ENCODE results near the gene NRXN2. TPM values are rescaled to one million over a fixed set of nuclear protein-coding genes. Genes with fewer than 3 reads are reported as not detected.

NRXN2 gene
- total RNA-seq, 2 experiments from 2014 or later: 0.18 to 0.39 TPM

GRCh38 chr11:64751136-64751535 is 28.1 kb upstream of the NRXN2 start:
- Mint-ChIP-seq H3K4me3 (no peak overlapping the region), H3K4me1 (peaks cover 7% of the 10 kb centered on the region), H3K36me3 (ENCODE audit: low read depth) (peaks cover 9% of the 10 kb centered on the region), H3K9me3 (ENCODE audit: low read depth) (no peaks in the 10 kb centered on the region), H3K27ac (no peak overlapping the region), H3K27me3 (no peaks in the 10 kb centered on the region)
- CTCF ChIA-PET: interaction anchor here (1.1 to 1.5 kb wide), 3 partner anchors 10 to 24 kb away, joined by 5 to 6 read pairs (median 5); no protein-coding TSS in a partner anchor
- DNase-seq (no peak), ATAC-seq (no peak)
- intact Hi-C loops (cut with DNase I, micrococcal nuclease): no loop called here
- POLR2A ChIA-PET: no interaction called here

DNA sequence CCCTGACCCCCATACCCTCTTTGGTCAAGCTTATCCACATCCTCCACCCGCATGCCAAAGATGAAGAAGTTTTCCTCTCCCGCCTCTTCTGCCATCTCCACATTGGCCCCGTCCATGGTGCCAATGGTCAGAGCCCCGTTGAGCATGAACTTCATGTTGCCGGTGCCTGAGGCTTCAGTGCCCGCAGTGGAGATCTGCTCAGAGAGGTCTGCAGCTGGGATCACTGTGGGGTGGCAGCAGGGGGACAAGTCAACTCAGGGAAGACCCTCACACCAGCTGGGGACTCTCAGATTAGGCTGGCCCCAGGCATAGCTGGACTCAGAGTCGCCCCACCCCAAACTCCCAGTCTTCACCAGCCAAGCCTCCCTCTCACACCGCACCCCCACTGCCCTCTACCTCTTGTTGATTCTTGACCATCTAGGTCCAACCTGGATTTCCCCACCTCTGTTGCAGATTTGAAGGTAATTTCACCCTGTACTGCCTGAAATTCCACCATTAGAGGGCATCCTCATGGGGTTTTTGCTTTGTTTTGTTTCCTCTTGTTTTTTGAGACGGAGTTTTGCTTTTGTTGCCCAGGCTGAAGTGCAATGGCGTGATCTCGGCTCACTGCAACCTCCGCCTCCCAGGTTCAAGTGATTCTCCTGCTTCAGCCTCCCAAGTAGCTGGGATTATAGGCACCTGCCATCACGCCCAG is 27.5 kb upstream of the NRXN2 start:
- POLR2A ChIA-PET: no interaction called here
- intact Hi-C loops (cut with DNase I, micrococcal nuclease): no loop called here
- H3K27ac Mint-ChIP-seq: peak overlapping the region; percentile 29
- H3K27me3 Mint-ChIP-seq: no peaks in the 10 kb centered on the region
- DNase-seq (no peak), ATAC-seq (no peak)
- no peak overlapping the region for H3K4me3 Mint-ChIP-seq
- peaks cover 9% of the 10 kb centered on the region for H3K4me1 Mint-ChIP-seq
- H3K36me3 Mint-ChIP-seq (ENCODE audit: low read depth): peaks cover 9% of the 10 kb centered on the region
- H3K9me3 Mint-ChIP-seq (ENCODE audit: low read depth): no peaks in the 10 kb centered on the region
- CTCF ChIA-PET: interaction anchor here (1.1 to 1.5 kb wide), 3 partner anchors 10 to 24 kb away, joined by 5 to 6 read pairs (median 5); no protein-coding TSS in a partner anchor

DNA sequence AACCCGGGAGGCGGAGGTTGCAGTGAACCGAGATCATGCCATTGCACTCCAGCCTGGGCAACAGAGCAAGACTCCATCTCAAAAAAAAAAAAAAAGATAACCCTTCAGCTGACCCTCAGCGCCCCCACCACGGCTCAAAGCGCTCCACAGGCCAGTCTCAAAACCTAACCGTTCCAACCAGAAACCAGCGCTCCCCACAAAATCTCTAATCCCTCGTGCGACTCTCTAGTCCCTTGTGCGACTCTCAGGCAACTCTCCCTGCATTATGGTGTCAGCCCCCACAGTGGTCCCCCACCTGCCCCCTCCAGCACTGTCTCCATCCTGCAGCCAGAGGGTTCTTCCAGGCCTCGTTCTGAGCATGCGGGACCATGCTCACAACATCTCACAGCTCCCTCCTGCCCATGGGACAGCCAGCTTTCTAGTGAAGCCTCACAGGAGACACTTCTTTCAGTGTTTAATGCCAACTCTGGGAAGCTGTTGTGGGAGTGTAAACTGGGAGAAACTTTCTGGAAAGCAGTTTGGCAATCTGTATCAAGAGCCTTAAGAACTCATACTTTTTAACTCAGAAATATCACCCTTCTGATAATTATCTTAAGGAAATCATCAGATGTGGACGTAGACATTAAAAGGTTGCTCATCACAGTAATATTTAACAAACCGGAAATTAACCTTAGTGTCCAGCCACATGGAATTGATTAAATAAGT is 25.1 kb upstream of the NRXN2 start:
- intact Hi-C loops (cut with DNase I, micrococcal nuclease): no loop called here
- POLR2A ChIA-PET: interaction anchor here (0.6 to 1.7 kb wide), 5 partner anchors 13 to 549 kb away, joined by 4 to 12 read pairs (median 7); no protein-coding TSS in a partner anchor
- peaks cover 5% of the 10 kb centered on the region for H3K27me3 Mint-ChIP-seq
- DNase-seq: no peak
- no peak overlapping the region for H3K27ac Mint-ChIP-seq
- no peak for ATAC-seq
- CTCF ChIA-PET: interaction anchor here (0.6 to 1.1 kb wide), 5 partner anchors 17 to 369 kb away, joined by 3 read pairs; partner anchors contain the start of gene ZNHIT2
- no peaks in the 10 kb centered on the region for H3K9me3 Mint-ChIP-seq (ENCODE audit: low read depth)
- peaks cover 9% of the 10 kb centered on the region for H3K36me3 Mint-ChIP-seq (ENCODE audit: low read depth)
- peaks cover 21% of the 10 kb centered on the region for H3K4me1 Mint-ChIP-seq
- no peak overlapping the region for H3K4me3 Mint-ChIP-seq

DNA sequence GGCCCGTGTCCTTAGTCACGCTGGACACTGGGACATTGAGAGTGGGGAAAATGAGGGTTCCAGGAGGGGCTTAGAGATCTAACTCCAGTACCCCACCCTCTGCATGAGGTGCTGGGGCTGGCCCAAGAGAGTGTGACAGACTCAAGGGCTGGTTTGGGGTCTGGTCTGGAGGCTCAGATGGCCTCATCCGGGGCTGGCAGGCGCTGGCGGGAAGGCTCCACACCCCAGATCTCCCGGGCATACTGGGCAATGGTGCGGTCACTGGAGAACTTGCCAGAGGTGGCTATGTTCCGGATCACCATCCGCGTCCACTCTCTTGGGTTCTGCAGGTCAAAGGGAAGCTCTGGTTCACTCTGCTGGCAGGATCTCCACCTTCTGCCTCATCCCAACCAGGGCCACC is 23.5 kb upstream of the NRXN2 start:
- intact Hi-C loops (cut with DNase I, micrococcal nuclease): no loop called here
- no peak overlapping the region for H3K27ac Mint-ChIP-seq
- DNase-seq (no peak), ATAC-seq (no peak)
- no peak overlapping the region for H3K4me3 Mint-ChIP-seq
- peaks cover 4% of the 10 kb centered on the region for H3K36me3 Mint-ChIP-seq (ENCODE audit: low read depth)
- H3K4me1 Mint-ChIP-seq: peaks cover 28% of the 10 kb centered on the region
- POLR2A ChIA-PET: interaction anchor here (0.7 to 1.7 kb wide), 5 partner anchors 14 to 33 kb away, joined by 3 to 12 read pairs (median 4); no protein-coding TSS in a partner anchor
- CTCF ChIA-PET: interaction anchor here (0.6 to 1.0 kb wide), 4 partner anchors 9 to 23 kb away, joined by 4 to 5 read pairs (median 4); no protein-coding TSS in a partner anchor
- peaks cover 5% of the 10 kb centered on the region for H3K27me3 Mint-ChIP-seq
- H3K9me3 Mint-ChIP-seq (ENCODE audit: low read depth): no peaks in the 10 kb centered on the region

- Mint-ChIP-seq H3K4me1 (peaks cover 28% of the 10 kb centered on the region), H3K27ac (peak overlapping the region; percentile 65), H3K27me3 (peaks cover 5% of the 10 kb centered on the region), H3K36me3 (ENCODE audit: low read depth) (no peaks in the 10 kb centered on the region), H3K9me3 (ENCODE audit: low read depth) (no peaks in the 10 kb centered on the region), H3K4me3 (peak overlapping the region; percentile 77)
- ATAC-seq (peak; percentile 18), DNase-seq (peak; percentile 69)
- CTCF ChIA-PET: interaction anchor here (0.6 to 2.6 kb wide), 7 partner anchors 9 to 269 kb away, joined by 3 to 10 read pairs (median 4); no protein-coding TSS in a partner anchor
- intact Hi-C loops (cut with DNase I, micrococcal nuclease): loop anchor here (2.0 kb wide), 2 partner anchors 17 to 65 kb away; partner anchors contain the start of gene MEN1 (in 1 of the 2)
- POLR2A ChIA-PET: interaction anchor here (1.2 kb wide), 1 partner anchor 18 kb away, joined by 3 read pairs; no protein-coding TSS in a partner anchor
Measured at GRCh38 chr11:64745521-64746328, 22.7 kb upstream of the NRXN2 start.

DNA sequence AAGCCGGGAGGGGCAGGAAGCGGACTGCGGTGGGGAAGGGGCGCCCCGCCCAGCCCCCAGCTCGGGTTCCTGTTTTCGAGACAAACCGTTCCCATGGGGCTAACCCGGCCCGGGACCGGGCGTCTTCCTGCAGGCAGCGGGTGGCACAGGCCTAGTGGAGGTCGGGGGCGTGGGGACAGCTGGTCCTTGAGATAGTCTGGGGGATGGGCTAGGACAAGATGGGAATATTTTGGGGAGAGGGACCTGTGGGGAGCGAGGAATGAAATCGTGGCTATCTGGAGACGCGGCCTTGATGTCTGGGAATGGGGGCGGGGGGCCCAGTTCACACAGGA is 22.2 kb upstream of the NRXN2 start:
- Mint-ChIP-seq H3K27me3 (peaks cover 5% of the 10 kb centered on the region), H3K27ac (peak overlapping the region; percentile 65), H3K4me3 (peak overlapping the region; percentile 77), H3K9me3 (ENCODE audit: low read depth) (no peaks in the 10 kb centered on the region), H3K36me3 (ENCODE audit: low read depth) (no peaks in the 10 kb centered on the region), H3K4me1 (peaks cover 25% of the 10 kb centered on the region)
- ChIA-PET POLR2A (interaction anchor here (1.2 kb wide), 1 partner anchor 18 kb away, joined by 3 read pairs; no protein-coding TSS in a partner anchor), CTCF (interaction anchor here (0.6 to 2.6 kb wide), 7 partner anchors 16 to 270 kb away, joined by 3 to 12 read pairs (median 6); no protein-coding TSS in a partner anchor)
- intact Hi-C loops (cut with DNase I, micrococcal nuclease): loop anchor here (2.0 kb wide), 2 partner anchors 18 to 66 kb away; partner anchors contain the start of gene MEN1 (in 1 of the 2)
- peak; percentile 73 for DNase-seq
- ATAC-seq: peak; percentile 8

GRCh38 chr11:64744544-64745188 is 21.7 kb upstream of the NRXN2 start:
- H3K4me1 Mint-ChIP-seq: peaks cover 25% of the 10 kb centered on the region
- H3K9me3 Mint-ChIP-seq (ENCODE audit: low read depth): no peaks in the 10 kb centered on the region
- H3K36me3 Mint-ChIP-seq (ENCODE audit: low read depth): no peaks in the 10 kb centered on the region
- H3K4me3 Mint-ChIP-seq: peak overlapping the region; percentile 73
- ATAC-seq (no peak), DNase-seq (peak; percentile 40)
- POLR2A ChIA-PET: interaction anchor here (1.2 kb wide), 2 partner anchors 16 to 19 kb away, joined by 3 read pairs; no protein-coding TSS in a partner anchor
- peaks cover 5% of the 10 kb centered on the region for H3K27me3 Mint-ChIP-seq
- CTCF ChIA-PET: interaction anchor here (0.9 to 2.6 kb wide), 10 partner anchors 12 to 331 kb away, joined by 3 to 12 read pairs (median 4); no protein-coding TSS in a partner anchor
- no peak overlapping the region for H3K27ac Mint-ChIP-seq
- intact Hi-C loops (cut with DNase I, micrococcal nuclease): loop anchor here (2.0 kb wide), 2 partner anchors 18 to 66 kb away; partner anchors contain the start of gene MEN1 (in 1 of the 2)

DNA sequence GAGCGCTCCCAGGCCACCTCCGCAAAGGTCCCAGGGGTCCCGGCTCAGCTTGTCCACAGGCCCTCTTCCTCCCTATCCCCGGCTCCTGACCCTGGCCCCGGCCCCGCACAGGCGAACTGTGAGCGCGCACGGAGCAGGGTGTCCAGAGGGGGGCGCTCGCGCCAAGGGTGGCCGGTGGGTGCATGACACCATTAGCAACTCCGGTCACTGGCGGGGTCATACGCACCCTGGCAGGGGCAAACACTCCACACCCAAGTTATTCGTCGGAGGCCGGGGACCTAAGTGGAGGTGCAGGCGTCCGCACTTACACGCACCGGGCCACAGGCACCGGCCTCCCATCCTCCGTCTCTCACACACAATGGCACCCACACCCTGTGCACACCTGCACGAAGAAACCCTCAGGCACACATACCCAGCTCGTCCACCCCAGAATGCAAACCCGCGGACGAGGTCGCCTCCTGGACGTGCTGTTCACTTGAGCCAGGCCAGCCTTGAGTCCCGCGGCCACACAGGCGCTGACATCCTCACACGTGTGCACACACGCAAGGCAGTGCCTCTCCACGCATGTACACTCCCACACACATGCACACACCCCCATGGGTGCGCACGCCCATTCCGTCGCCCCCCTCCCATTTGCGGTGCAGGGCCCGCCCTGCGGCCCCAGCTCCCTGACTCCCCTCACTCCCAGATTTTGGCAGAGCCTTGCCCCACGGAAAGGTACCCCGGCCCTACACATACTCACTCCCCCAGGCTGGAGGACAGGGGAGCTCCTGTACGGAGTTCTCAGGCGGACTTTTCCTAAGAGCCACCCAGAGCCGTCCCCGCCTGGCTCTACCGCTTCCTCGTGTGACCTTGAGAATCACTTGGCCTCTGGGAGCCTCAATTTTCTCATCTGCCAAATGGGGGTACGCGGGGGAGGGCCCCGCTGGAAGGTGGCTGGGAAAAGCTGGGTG is 20.9 kb upstream of the NRXN2 start, which contains the start of gene RASGRP2:
TSS of gene RASGRP2 (minus strand) at position 552 of the 953 bp plus-strand sequence. CDS start 1,276 bp downstream, outside the sequence.
- intact Hi-C loops (cut with DNase I, micrococcal nuclease): loop anchor here (1.0 to 2.0 kb wide), 7 partner anchors 19 to 385 kb away; partner anchors contain the start of genes MEN1 (in 1 of the 2), NRXN2 (in 1 of the 2), RPS6KA4 (in 1 of the 2) and SF1 (in 1 of the 2)
- Mint-ChIP-seq H3K27me3 (peaks cover 5% of the 10 kb centered on the region), H3K36me3 (ENCODE audit: low read depth) (no peaks in the 10 kb centered on the region), H3K4me1 (peaks cover 25% of the 10 kb centered on the region), H3K4me3 (peak within 1 kb of the TSS; percentile 73), H3K9me3 (ENCODE audit: low read depth) (no peaks in the 10 kb centered on the region), H3K27ac (peak within 1 kb of the TSS; percentile 55)
- DNase-seq (peak; percentile 91), ATAC-seq (peak; percentile 52)
- CTCF ChIA-PET: interaction anchor here (0.6 to 2.6 kb wide), 15 partner anchors 10 to 332 kb away, joined by 3 to 12 read pairs (median 4); no protein-coding TSS in a partner anchor
- POLR2A ChIA-PET: interaction anchor here (1.2 kb wide), 2 partner anchors 17 to 20 kb away, joined by 3 read pairs; no protein-coding TSS in a partner anchor

DNA sequence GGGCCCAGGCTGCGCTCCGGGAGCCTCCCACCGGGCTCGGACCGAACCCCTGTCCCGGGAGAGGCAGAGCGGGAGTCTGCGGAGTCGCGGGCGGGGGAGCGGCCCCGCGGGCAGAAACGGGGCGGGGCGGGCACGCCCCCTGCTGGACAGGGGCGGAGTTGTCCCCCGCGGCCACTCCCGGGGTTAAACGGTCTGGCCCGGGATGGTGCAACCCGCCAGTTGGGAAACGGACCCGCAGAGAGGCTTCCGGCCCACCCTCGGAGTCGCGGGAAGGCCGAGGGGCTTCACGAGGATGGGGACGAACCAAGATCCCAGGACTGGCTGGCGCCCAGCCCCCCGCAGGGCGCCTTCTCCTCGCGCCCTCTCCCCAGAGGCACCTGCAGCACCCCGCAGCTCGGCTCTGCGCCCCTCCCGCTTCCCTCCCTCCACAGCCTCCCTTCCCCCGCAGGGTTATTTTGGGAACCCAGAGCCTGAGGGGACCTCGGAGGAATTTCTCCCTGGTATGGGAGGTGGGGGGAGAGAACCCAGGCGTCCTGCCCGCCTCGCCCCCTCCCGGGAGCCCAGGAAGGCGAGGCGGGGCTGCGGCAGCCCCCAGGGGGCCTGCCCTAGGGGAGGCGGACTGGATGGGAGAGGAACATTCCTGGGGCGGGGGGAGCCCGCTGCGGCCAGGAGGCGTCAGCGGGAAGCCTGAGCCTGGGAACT is 20.0 kb upstream of the NRXN2 start:
- no peak overlapping the region for H3K27ac Mint-ChIP-seq
- DNase-seq: peak; percentile 86
- peaks cover 5% of the 10 kb centered on the region for H3K27me3 Mint-ChIP-seq
- peak overlapping the region; percentile 73 for H3K4me3 Mint-ChIP-seq
- H3K9me3 Mint-ChIP-seq (ENCODE audit: low read depth): no peaks in the 10 kb centered on the region
- intact Hi-C loops (cut with DNase I, micrococcal nuclease): loop anchor here (1.0 to 2.0 kb wide), 6 partner anchors 20 to 384 kb away; partner anchors contain the start of genes NRXN2 (in 1 of the 2), RPS6KA4 (in 1 of the 2) and SF1 (in 1 of the 2)
- peaks cover 25% of the 10 kb centered on the region for H3K4me1 Mint-ChIP-seq
- ChIA-PET POLR2A (no interaction called here), CTCF (interaction anchor here (0.6 to 1.8 kb wide), 8 partner anchors 10 to 131 kb away, joined by 3 to 6 read pairs (median 4); no protein-coding TSS in a partner anchor)
- no peaks in the 10 kb centered on the region for H3K36me3 Mint-ChIP-seq (ENCODE audit: low read depth)
- ATAC-seq: peak; percentile 47
